ENCODE data around the gene FAM13B.
"Not testable (repeated sequence)": the region's sequence is repeated elsewhere in the genome, so short reads cannot be mapped to it uniquely, and the experiment has no call there.

GRCh38 chr5:137944280-137944679 is 88.6 kb downstream of the FAM13B start:
- TF ChIP-seq CTCF (IDR thresholded peaks at IDR 0.05; ENCODE audit: low read depth, low read length); POLR2A (IDR thresholded peaks at IDR 0.05; ENCODE audit: extremely low read depth, insufficient read length): not testable (repeated sequence)

Data from NB4 (cell line).